Adrenal gland (tissue), 5 donors: ENCODE data around the gene HTR4.

Experiments used
- CTCF ChIP-seq, 6 experiments: fragments of 450-650 bp in 4 of 6; fragments of 200-600 bp in 2 of 6; sonication (generic) in 1 of 6; IDR thresholded peaks; 1 replicate in 5 of 6; 2 replicates in 1 of 6; pipeline versions ENCODE4 v1.5.1 to v1.8.0; 2016 to 2021; ENCODE audit warnings: antibody characterized with exemption in 6 of 6, mild to moderate bottlenecking in 2 of 6, moderate library complexity in 1 of 6
- POLR2A ChIP-seq, 2 donors: fragments of 450-650 bp; IDR thresholded peaks; one replicate each; pipeline ENCODE4 v1.6.1; 2017; ENCODE audit warnings: antibody characterized with exemption in 2 of 2, mild to moderate bottlenecking in 2 of 2, moderate library complexity in 1 of 2
- donor health status: DM: no; HTN: no; CAD: no.

- no peak for TF ChIP-seq CTCF (IDR thresholded peaks at IDR 0.05)
- TF ChIP-seq POLR2A (IDR thresholded peaks at IDR 0.05) = no peak
Observed at GRCh38 chr5:148492351-148492750, 162.0 kb downstream of the HTR4 start.
